B cell (primary cell): ENCODE results near the gene CDC73.

Experiments
- EZH2 ChIP-seq: IDR thresholded peaks from 2 replicates; pipeline ENCODE4 v1.6.1; 2012; ENCODE audit warnings: borderline replicate concordance, low read depth, mild to moderate bottlenecking, moderate library complexity, low read length; ENCODE audit not compliant: insufficient read depth, poor library complexity, severe bottlenecking
- TF ChIP-seq, protein P1 (sequence below): fragments of 200-600 bp; IDR thresholded peaks from one replicate; pipeline ENCODE4 v1.8.0; 2022; ENCODE audit warnings: antibody characterized with exemption, mild to moderate bottlenecking

DNA sequence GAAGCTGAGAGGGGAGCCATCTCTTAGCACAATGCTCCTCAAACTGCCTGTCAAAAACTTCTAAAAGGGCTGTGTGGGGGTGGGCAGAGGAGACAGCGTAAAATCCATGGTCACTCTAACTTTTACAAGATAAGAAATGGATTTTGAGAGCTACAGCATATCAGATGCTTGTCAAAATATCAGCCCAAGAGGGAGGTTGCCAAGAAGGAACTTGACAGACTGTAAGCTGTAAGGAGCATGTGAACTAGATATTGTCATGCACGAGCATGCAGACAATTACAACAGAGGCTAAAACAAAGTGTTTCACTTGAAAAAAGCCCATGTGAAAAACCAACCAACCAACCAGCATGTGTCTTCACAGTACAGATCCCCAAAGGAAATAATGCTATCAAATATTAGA lies 171.9 kb downstream of the CDC73 start:
- TF ChIP-seq, protein P1, sequence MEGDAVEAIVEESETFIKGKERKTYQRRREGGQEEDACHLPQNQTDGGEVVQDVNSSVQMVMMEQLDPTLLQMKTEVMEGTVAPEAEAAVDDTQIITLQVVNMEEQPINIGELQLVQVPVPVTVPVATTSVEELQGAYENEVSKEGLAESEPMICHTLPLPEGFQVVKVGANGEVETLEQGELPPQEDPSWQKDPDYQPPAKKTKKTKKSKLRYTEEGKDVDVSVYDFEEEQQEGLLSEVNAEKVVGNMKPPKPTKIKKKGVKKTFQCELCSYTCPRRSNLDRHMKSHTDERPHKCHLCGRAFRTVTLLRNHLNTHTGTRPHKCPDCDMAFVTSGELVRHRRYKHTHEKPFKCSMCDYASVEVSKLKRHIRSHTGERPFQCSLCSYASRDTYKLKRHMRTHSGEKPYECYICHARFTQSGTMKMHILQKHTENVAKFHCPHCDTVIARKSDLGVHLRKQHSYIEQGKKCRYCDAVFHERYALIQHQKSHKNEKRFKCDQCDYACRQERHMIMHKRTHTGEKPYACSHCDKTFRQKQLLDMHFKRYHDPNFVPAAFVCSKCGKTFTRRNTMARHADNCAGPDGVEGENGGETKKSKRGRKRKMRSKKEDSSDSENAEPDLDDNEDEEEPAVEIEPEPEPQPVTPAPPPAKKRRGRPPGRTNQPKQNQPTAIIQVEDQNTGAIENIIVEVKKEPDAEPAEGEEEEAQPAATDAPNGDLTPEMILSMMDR = no peak
- no peak for TF ChIP-seq EZH2
